GM18526 (cell line): ENCODE measurements around the gene PTPN7.

ENCODE experiments used
- POLR2A ChIP-seq: IDR thresholded peaks from 3 replicates; pipeline ENCODE4 v1.6.1; 2011; ENCODE audit not compliant: insufficient read length; ENCODE audit errors: extremely low read depth

The PTPN7 gene

GRCh38 chr1:202193614-202194327 lies 33.4 kb upstream of the PTPN7 start, which contains the start of gene LGR6:
Gene LGR6 (plus strand): TSS chr1:202193799. CDS start chr1:202193990, 191 bp downstream.
- no peak for TF ChIP-seq POLR2A

DNA sequence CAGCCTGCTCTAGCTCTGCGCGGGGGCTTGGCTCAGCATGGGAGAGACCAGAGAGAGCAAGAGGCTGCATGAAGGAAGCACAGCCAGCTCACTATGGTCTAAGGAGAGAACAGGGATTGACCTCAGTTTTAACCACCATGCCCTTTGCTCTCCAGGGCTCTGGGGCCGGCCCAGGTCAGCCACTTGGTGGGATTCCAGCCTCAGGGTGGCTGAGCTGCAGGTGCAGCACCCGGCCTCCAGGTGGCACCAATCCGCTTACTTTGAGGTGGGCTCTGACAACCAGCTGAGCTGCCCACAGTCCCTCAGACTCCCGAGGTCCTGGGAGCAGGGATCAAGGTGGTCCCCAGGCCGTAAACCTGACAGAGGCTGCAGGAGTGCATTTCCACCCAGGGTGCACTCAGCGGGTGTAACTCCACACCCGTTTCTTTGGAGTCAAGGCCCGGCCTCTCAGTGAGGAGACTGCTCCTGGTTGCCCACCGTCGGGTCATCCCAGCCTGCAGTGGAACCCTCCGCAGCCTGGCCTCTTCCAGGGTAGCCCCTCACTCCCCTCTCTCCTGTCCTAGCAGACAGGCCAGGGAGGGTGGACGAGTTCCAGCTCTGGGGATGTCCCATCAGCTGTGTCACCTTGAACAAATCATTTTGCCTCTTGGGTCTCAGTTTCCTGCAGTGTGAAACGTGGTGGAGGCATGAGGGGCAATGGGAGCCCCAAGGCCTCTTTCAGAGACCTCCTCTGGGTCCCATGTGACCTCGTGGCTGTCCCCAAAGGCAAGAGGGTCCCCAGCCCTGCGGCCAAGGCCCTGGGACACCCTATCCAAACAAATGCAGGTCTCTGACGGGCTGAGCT lies 32.6 kb upstream of the PTPN7 start:
- no peak for TF ChIP-seq POLR2A

DNA sequence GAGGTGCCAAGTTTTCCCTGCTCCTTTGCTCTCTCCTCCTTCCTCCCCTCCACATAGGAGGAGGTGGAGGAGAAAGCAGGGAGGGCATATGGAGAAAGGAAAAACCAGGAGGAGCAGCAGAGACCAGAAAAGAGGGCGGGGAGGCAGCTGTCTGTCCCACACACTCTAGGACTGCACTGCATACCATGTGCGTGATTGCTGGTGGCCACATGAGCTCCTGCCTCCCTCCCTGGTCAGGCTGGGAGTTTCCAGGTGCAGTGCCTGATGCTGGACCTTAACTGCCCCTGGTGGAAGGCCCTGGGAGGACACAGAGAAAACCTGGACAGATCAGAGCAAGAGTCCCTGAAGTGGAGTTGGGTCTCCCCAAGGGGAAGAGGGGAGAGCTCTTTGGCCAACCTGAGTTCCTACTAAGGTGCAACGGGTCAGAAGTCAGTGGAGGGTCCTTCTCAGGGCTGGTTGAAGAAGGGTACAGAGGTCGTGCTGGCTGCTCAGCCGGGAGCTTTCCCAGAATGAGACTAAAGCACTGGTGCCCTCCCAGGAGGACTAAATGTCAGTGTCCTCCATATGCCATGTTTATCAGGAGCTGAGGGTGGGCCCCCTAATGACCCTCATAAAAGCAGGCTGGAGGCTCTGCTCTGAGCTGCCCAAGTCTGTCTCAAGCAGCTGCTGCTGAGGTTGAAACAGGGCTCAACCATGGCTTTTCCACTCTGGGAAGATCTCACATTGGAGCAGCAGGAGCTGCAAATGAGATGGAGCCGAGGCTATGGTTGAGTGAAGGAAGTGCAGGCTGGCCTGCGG lies 29.7 kb upstream of the PTPN7 start:
- no peak for TF ChIP-seq POLR2A

DNA sequence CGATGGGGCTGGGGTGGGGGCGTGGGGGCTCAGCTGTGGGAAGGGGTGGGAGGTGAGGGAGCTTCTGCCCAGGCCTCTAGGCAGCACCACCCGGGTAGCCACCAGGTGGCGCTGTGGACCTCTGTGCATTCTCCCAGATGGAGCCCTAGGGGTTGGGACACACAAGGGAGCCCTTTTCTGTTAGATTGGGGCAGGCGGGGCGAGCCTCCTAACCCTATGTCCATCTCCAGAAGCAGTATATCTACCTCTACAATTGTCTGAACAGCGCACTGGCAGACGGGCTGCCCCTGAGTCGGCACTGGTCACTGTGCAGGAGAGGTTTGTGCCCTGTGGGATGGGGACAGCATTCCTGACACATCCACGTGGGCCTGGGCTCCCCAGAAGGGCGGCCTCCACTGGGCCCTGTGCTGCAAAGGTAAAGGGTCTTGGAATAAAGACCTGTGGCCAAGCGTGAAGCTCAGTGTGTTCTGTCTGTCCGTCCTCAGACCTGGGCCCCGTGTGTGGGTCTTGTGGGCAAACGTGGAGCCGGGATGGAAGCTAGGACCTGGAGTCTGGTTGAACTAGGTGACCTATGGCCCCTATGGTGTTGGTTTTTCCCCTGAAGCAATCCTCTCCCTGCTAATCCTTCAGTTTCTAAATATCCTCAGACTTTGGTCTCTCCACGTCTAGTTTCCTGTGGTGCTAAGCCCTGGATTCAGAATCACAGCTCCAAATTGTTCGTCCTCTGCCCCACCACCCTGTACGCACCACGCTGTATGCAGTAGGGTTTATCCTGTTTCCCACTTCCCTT lies 28.8 kb upstream of the PTPN7 start:
- TF ChIP-seq POLR2A, result no peak

DNA sequence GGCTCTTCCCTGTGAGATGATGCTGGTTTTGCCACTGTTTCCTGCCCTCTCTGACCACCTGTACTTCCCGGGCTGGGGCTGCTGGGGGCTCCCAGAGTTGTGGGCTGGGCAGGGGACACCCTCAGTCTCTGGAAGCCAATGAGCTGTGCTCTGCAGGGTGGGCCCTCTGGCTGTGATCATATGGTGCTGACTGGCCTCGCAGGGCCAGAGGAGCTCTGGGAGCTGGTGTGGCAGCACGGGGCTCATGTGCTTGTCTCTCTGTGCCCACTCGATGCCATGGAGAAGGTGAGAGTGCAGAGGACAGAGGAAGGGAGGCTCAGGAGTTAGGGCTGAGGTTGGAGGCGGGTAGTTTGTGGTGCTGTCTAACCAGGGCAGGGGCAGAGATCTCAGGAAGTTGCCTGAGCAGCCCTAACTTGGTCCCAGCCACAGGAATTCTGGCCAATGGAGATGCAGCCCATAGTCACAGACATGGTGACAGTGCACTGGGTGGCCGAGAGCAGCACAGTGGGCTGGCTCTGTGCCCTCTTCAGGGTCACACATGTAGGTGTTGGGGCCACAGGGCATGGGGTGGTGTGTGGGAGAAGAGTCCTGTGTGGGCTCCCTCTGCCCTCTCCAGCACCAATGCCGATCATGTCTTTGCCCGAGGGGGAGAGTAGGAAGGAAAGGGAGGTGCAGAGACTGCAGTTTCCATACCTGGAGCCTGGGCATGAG lies 27.4 kb upstream of the PTPN7 start:
- TF ChIP-seq POLR2A, result no peak

- no peak for TF ChIP-seq POLR2A
These were observed 26.8 kb upstream of the PTPN7 start for GRCh38 chr1:202187041-202187671.

DNA sequence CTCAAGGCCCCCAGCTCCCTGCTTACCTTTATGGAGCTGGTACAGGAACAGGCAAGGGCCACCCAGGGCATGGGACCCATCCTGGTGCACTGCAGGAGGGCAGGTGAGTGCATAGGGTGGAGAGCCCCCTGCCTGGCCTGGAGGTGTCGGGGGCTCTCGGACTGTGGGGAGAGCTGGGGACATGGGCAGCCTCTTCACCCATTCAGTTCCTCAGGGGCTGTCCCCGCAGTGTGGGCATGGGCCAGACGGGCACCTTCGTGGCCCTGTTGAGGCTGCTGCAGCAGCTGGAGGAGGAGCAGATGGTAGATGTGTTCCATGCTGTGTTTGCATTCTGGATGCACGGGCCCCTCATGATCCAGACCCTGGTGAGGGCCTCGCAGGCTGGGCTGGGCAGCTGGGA lies 25.9 kb upstream of the PTPN7 start:
- no peak for TF ChIP-seq POLR2A

GRCh38 chr1:202184750-202185460 lies 24.5 kb upstream of the PTPN7 start:
- no peak for TF ChIP-seq POLR2A

- TF ChIP-seq POLR2A, result no peak
These were observed 21.9 kb upstream of the PTPN7 start for GRCh38 chr1:202182040-202182877.

- TF ChIP-seq POLR2A, result no peak
These were observed 21.2 kb upstream of the PTPN7 start for GRCh38 chr1:202181586-202181985.

- TF ChIP-seq POLR2A, result no peak
These were observed 19.7 kb upstream of the PTPN7 start for GRCh38 chr1:202179828-202180750.
